Measurements from ENCODE around the gene VPS13C. TPM values are rescaled to one million over a fixed set of nuclear protein-coding genes. Genes with fewer than 3 reads are reported as not detected.

VPS13C gene
- total RNA-seq, 1 experiment from 2014 or later, result 18.6 TPM

GRCh38 chr15:61818801-61819200, 241.4 kb downstream of the VPS13C start:
- no peak for ATAC-seq
- no peaks in the 10 kb centered on the region for H3K9me2 ChIP-seq (ENCODE audit: insufficient read depth)
- H2AFZ ChIP-seq (ENCODE audit: low read depth, low read length, poor library complexity, severe bottlenecking), result no peak overlapping the region
- no peak overlapping the region for H3K27ac ChIP-seq (ENCODE audit: low read depth, low read length)
- H4K20me1 ChIP-seq (ENCODE audit: insufficient read depth), result no peaks in the 10 kb centered on the region
- H3K4me2 ChIP-seq (ENCODE audit: low read length), result no peak overlapping the region
- no peaks in the 10 kb centered on the region for H3K4me1 ChIP-seq (ENCODE audit: control insufficient read depth in 1 of 2, insufficient read depth in 2 of 2, low read length in 2 of 2)
- intact Hi-C loops (cut with micrococcal nuclease), result no loop called here
- TF ChIP-seq SP1 (IDR thresholded peaks at IDR 0.05; ENCODE audit: low read depth) (no peak), ELF1 (IDR thresholded peaks at IDR 0.05; ENCODE audit: borderline replicate concordance, low read depth) (no peak), FOSL1 (IDR thresholded peaks at IDR 0.05; ENCODE audit: low read depth) (no peak), EZH2phosphoT487 (IDR thresholded peaks at IDR 0.05; ENCODE audit: borderline replicate concordance) (no peak), ZNF274 (IDR thresholded peaks at IDR 0.05; ENCODE audit: low read depth, low read length) (no peak), EGR1 (IDR thresholded peaks at IDR 0.05; ENCODE audit: low read depth) (no peak), POLR2AphosphoS5 (IDR thresholded peaks at IDR 0.05; ENCODE audit: low read depth, low read length) (no peak), TCF7L2 (IDR thresholded peaks at IDR 0.05; ENCODE audit: borderline replicate concordance, extremely low read depth, insufficient read depth, insufficient read length) (no peak), SRF (IDR thresholded peaks at IDR 0.05; ENCODE audit: low read depth) (no peak), ZBTB33 (IDR thresholded peaks at IDR 0.05; ENCODE audit: extremely low read depth, insufficient replicate concordance, low read length) (no peak), SIN3A (IDR thresholded peaks at IDR 0.05; ENCODE audit: low read depth) (no peak), EZH2 (IDR thresholded peaks at IDR 0.05) (no peak), JUND (IDR thresholded peaks at IDR 0.05) (no peak), ATF3 (IDR thresholded peaks at IDR 0.05) (no peak), RAD21 (IDR thresholded peaks at IDR 0.05; ENCODE audit: low read depth) (no peak), ZFX (IDR thresholded peaks at IDR 0.05) (no peak), POLR2A (IDR thresholded peaks at IDR 0.05; ENCODE audit: borderline replicate concordance, extremely low read depth, insufficient read depth, insufficient read length) (no peak), CBX3 (IDR thresholded peaks at IDR 0.05; ENCODE audit: low read depth) (no peak)
- TF ChIP-seq, protein P1, sequence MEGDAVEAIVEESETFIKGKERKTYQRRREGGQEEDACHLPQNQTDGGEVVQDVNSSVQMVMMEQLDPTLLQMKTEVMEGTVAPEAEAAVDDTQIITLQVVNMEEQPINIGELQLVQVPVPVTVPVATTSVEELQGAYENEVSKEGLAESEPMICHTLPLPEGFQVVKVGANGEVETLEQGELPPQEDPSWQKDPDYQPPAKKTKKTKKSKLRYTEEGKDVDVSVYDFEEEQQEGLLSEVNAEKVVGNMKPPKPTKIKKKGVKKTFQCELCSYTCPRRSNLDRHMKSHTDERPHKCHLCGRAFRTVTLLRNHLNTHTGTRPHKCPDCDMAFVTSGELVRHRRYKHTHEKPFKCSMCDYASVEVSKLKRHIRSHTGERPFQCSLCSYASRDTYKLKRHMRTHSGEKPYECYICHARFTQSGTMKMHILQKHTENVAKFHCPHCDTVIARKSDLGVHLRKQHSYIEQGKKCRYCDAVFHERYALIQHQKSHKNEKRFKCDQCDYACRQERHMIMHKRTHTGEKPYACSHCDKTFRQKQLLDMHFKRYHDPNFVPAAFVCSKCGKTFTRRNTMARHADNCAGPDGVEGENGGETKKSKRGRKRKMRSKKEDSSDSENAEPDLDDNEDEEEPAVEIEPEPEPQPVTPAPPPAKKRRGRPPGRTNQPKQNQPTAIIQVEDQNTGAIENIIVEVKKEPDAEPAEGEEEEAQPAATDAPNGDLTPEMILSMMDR (IDR thresholded peaks at IDR 0.05 in 2 of 3, conservative IDR thresholded peaks at IDR 0.05 in 1 of 3; ENCODE audit: borderline replicate concordance in 1 of 3, insufficient read depth in 1 of 3, low read depth in 2 of 3, low read length in 2 of 3), result no peak
- TF ChIP-seq, protein P2, sequence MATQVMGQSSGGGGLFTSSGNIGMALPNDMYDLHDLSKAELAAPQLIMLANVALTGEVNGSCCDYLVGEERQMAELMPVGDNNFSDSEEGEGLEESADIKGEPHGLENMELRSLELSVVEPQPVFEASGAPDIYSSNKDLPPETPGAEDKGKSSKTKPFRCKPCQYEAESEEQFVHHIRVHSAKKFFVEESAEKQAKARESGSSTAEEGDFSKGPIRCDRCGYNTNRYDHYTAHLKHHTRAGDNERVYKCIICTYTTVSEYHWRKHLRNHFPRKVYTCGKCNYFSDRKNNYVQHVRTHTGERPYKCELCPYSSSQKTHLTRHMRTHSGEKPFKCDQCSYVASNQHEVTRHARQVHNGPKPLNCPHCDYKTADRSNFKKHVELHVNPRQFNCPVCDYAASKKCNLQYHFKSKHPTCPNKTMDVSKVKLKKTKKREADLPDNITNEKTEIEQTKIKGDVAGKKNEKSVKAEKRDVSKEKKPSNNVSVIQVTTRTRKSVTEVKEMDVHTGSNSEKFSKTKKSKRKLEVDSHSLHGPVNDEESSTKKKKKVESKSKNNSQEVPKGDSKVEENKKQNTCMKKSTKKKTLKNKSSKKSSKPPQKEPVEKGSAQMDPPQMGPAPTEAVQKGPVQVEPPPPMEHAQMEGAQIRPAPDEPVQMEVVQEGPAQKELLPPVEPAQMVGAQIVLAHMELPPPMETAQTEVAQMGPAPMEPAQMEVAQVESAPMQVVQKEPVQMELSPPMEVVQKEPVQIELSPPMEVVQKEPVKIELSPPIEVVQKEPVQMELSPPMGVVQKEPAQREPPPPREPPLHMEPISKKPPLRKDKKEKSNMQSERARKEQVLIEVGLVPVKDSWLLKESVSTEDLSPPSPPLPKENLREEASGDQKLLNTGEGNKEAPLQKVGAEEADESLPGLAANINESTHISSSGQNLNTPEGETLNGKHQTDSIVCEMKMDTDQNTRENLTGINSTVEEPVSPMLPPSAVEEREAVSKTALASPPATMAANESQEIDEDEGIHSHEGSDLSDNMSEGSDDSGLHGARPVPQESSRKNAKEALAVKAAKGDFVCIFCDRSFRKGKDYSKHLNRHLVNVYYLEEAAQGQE (IDR thresholded peaks at IDR 0.05; ENCODE audit: low read depth), result no peak
- BruUV-seq (replicated peaks), result no TSS peak
- H3K9me3 ChIP-seq (ENCODE audit: control insufficient read depth in 1 of 2, insufficient read depth in 1 of 2, low read depth in 1 of 2, low read length in 2 of 2), result no peaks in the 10 kb centered on the region
- no peak overlapping the region for H3K9ac ChIP-seq (ENCODE audit: low read length)
- no peak for DNase-seq (ENCODE audit: low read depth, low spot score)
- RAD21 ChIA-PET (ENCODE audit: low non-redundant PET in 1 of 2, low total read pairs in 2 of 2, uncharacterized antibody in 2 of 2, unreplicated experiment in 2 of 2), result no interaction called here
- no peaks in the 10 kb centered on the region for H3K79me2 ChIP-seq (ENCODE audit: insufficient read depth, low read length)
- POLR2A ChIA-PET, result no interaction called here
- H3K4me3 ChIP-seq (replicated peaks in 1 of 2; ENCODE audit: low read depth in 1 of 2, low read length in 2 of 2), result no peak overlapping the region
- H3K27me3 ChIP-seq (ENCODE audit: insufficient read depth, low read length), result peaks cover 25% of the 10 kb centered on the region; the same call in 1 of the 2 replicates
- no peaks in the 10 kb centered on the region for H3K36me3 ChIP-seq (ENCODE audit: control insufficient read depth in 1 of 2, insufficient read depth in 2 of 2, low read length in 2 of 2)
- CTCF ChIA-PET, result no interaction called here
